NB4 (cell line): ENCODE measurements around the gene MAN1A1.
"Not testable (repeated sequence)": the region's sequence is repeated elsewhere in the genome, so short reads cannot be mapped to it uniquely, and the experiment has no call there.

Experiments
- DNase-seq: peaks from one replicate; pipeline ENCODE4 v3.0.0; 2010; ENCODE audit warnings: low read depth
- H3K4me3 ChIP-seq: one replicate; pipeline ENCODE4 v1.5.1; 2011; ENCODE audit warnings: mild to moderate bottlenecking, low read depth, low read length, moderate library complexity
- CTCF ChIP-seq: IDR thresholded peaks from one replicate; pipeline ENCODE4 v1.5.1; 2012; ENCODE audit warnings: low read depth, low read length
- MYC ChIP-seq: IDR thresholded peaks from 2 replicates; pipeline ENCODE4 v1.6.1; 2011; ENCODE audit warnings: low read depth, low read length
- POLR2A ChIP-seq: IDR thresholded peaks from 2 replicates; pipeline ENCODE4 v1.6.1; 2011; ENCODE audit warnings: mild to moderate bottlenecking; ENCODE audit not compliant: insufficient read length; ENCODE audit errors: extremely low read depth
- TF ChIP-seq, protein P1 (sequence below): IDR thresholded peaks from 2 replicates; pipeline ENCODE4 v1.6.1; 2011; ENCODE audit warnings: low read depth, low read length

Gene MAN1A1

GRCh38 chr6:119301429-119301828 lies 48.1 kb downstream of the MAN1A1 start:
- TF ChIP-seq MYC (no peak), CTCF (no peak), POLR2A (no peak)
- TF ChIP-seq, protein P1, sequence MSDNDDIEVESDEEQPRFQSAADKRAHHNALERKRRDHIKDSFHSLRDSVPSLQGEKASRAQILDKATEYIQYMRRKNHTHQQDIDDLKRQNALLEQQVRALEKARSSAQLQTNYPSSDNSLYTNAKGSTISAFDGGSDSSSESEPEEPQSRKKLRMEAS, result no peak
- DNase-seq, result no peak
- no peak overlapping the region for H3K4me3 ChIP-seq

- TF ChIP-seq, protein P1, result no peak
- TF ChIP-seq CTCF, result no peak
- no peak for TF ChIP-seq MYC
- no peak for TF ChIP-seq POLR2A
- H3K4me3 ChIP-seq, result no peak overlapping the region
- no peak for DNase-seq
These were observed 49.9 kb downstream of the MAN1A1 start for GRCh38 chr6:119299694-119300093.

DNA sequence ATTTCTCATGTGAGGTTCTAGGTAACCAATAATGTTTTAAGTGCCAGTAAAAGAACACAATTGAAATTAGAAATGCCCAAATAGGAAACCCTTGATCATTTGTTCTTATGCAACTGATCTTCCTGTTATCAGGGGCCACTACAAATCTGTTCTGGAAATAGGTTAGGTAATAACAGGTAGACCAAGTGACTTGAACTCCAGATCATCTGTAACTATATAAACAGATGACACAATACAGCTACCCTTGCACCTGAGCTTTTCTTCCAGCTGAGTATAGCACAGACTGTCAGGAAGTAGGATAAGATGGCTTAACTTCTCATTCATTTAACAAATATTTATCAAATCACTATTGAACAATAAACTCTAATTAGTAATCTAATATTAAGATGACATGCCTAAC lies 52.5 kb downstream of the MAN1A1 start:
- H3K4me3 ChIP-seq, result no peak overlapping the region
- no peak for DNase-seq
- TF ChIP-seq, protein P1, result no peak
- no peak for TF ChIP-seq CTCF
- no peak for TF ChIP-seq MYC

DNA sequence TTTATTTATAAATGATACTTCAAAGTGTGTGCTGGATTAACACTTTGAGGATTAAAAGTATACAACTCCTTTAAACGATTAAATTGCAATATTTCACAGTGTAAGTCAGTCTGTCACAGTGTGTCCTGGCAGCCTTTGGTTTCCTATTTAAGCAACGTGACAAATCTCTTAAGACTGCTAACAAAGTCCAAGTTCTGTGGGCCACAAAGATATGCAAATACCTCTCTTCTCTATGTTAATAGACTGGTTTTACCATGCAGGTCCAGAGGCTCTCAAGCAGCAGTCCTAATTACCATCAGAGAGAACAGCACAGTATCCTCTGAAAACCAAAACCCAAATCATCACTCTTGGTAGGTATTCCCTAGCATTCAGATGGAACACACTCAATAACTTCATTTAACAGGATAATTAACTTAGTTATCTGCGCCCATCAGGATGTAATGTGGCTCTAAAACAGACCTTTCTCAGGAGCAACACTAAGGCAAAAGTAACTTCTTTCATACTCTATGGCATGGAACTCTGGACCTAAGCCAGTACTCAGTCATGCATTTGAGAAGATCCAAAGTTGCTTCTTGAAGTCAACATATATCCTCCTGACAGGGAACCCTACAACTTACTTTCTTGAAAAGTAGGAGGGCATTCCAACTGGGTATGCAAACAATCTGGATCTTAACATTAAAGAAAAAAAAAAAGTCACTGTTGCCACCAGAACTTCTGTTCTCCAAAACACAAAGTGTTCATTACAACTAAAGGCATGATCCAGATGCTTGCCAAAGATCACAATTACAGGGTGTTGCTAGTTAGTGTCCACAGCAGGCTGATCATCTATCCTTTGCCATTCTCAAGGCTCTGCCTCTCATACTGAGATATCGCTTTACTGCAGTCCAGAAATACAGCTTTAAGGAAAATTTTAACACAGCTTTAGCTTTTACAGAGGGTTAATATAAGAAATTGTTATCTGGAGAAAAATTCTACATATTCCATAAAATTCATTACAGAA lies 53.2 kb downstream of the MAN1A1 start:
- H3K4me3 ChIP-seq, result no peak overlapping the region
- TF ChIP-seq, protein P1, result no peak
- TF ChIP-seq MYC (no peak), CTCF (no peak), POLR2A (no peak)
- no peak for DNase-seq

- DNase-seq, result no peak
- no peak for TF ChIP-seq POLR2A
- TF ChIP-seq, protein P1, result no peak
- TF ChIP-seq CTCF, result no peak
- TF ChIP-seq MYC, result no peak
- no peak overlapping the region for H3K4me3 ChIP-seq
These were observed 54.6 kb downstream of the MAN1A1 start for GRCh38 chr6:119294984-119295383.

GRCh38 chr6:119291060-119291459 lies 58.5 kb downstream of the MAN1A1 start:
- H3K4me3 ChIP-seq, DNase-seq: not testable (repeated sequence)
